DND-41 (cell line): ENCODE data around the gene IFT74.

Experiments
- ATAC-seq: fragments of 200-7000 bp; cut with Tn5 transposase; 3 replicates; pipeline ENCODE4 v1.9.1; 2021; ENCODE audit warnings: low read depth; ENCODE audit not compliant: insufficient read depth
- DNase-seq: peaks from one replicate; pipeline ENCODE4 v3.0.0-alpha.2; 2020
- H2AFZ ChIP-seq: 2 replicates; pipeline ENCODE4 v1.6.0; 2012; ENCODE audit warnings: low read depth, low read length
- H3K27ac ChIP-seq: 2 replicates; pipeline ENCODE4 v1.5.1; 2012; ENCODE audit warnings: low read length, inconsistent platforms
- H3K27me3 ChIP-seq: fragments of 200-600 bp; sonication (generic); 2 replicates; pipeline ENCODE4 v1.6.0; 2012; ENCODE audit warnings: low read length, mild to moderate bottlenecking, inconsistent platforms; ENCODE audit not compliant: insufficient read depth, poor library complexity
- H3K36me3 ChIP-seq: 2 replicates; pipeline ENCODE4 v1.5.1; 2012; ENCODE audit warnings: low read length, inconsistent platforms; ENCODE audit not compliant: insufficient read depth
- H3K4me1 ChIP-seq: 2 replicates; pipeline ENCODE4 v1.5.1; 2012; ENCODE audit warnings: mild to moderate bottlenecking, low read length; ENCODE audit not compliant: insufficient read depth
- H3K4me2 ChIP-seq: 2 replicates; pipeline ENCODE4 v1.6.0; 2012; ENCODE audit warnings: mild to moderate bottlenecking, moderate library complexity, low read length, inconsistent platforms; ENCODE audit not compliant: insufficient read depth
- H3K4me3 ChIP-seq, 2 experiments: fragments of 200-600 bp in 1 of 2; shearing (Covaris generic) in 1 of 2; 2 replicates each; pipeline ENCODE4 v1.5.1; 2012 to 2016; ENCODE audit warnings: inconsistent platforms in 2 of 2, low read length in 2 of 2, mild to moderate bottlenecking in 2 of 2, low read depth in 1 of 2, moderate library complexity in 1 of 2
- H3K79me2 ChIP-seq: 2 replicates; pipeline ENCODE4 v1.6.0; 2012; ENCODE audit warnings: low read length, inconsistent platforms; ENCODE audit not compliant: insufficient read depth
- H3K9ac ChIP-seq: 2 replicates; pipeline ENCODE4 v1.6.0; 2012; ENCODE audit warnings: low read depth, mild to moderate bottlenecking, inconsistent platforms, low read length, moderate library complexity
- H3K9me3 ChIP-seq: 2 replicates; pipeline ENCODE4 v1.5.1; 2012; ENCODE audit warnings: low read length, moderate library complexity, mild to moderate bottlenecking, inconsistent platforms; ENCODE audit not compliant: insufficient read depth, severe bottlenecking
- H4K20me1 ChIP-seq: 2 replicates; pipeline ENCODE4 v1.6.0; 2012; ENCODE audit warnings: low read length; ENCODE audit not compliant: insufficient read depth
- CTCF ChIP-seq: IDR thresholded peaks from 2 replicates; pipeline ENCODE4 v1.5.1; 2012; ENCODE audit warnings: borderline replicate concordance, low read length, moderate library complexity, mild to moderate bottlenecking; ENCODE audit not compliant: poor library complexity, severe bottlenecking; ENCODE audit errors: extremely low read depth
- EZH2 ChIP-seq: IDR thresholded peaks from 3 replicates; pipeline ENCODE4 v1.6.1; 2012; ENCODE audit warnings: borderline replicate concordance, low read depth, mild to moderate bottlenecking, moderate library complexity, low read length, inconsistent platforms; ENCODE audit not compliant: severe bottlenecking

Gene IFT74

GRCh38 chr9:27005491-27005890 is 49.3 kb downstream of the IFT74 start, which contains the start of gene LRRC19:
Gene LRRC19, minus strand, starts transcription at chr9:27005672. Its CDS starts 5,978 bp downstream, at chr9:26999694.
- Histone ChIP-seq H3K9ac (no peak within 1 kb of the TSS), H3K4me1 (no peaks in the 10 kb centered on the region), H3K79me2 (no peaks in the 10 kb centered on the region), H3K27ac (no peak within 1 kb of the TSS), H3K9me3 (no peaks in the 10 kb centered on the region), H3K27me3 (no peaks in the 10 kb centered on the region), H4K20me1 (no peaks in the 10 kb centered on the region), H3K4me3 (no peak within 1 kb of the TSS), H3K36me3 (no peaks in the 10 kb centered on the region; the same call in 1 of the 2 replicates), H3K4me2 (no peak within 1 kb of the TSS), H2AFZ (no peak within 1 kb of the TSS)
- DNase-seq (no peak), ATAC-seq (no peak)
- TF ChIP-seq CTCF (no peak), EZH2 (no peak)

- H3K36me3 ChIP-seq, result peaks cover 23% of the 10 kb centered on the region
- no peaks in the 10 kb centered on the region for H3K79me2 ChIP-seq
- ATAC-seq (no peak), DNase-seq (no peak)
- no peaks in the 10 kb centered on the region for H3K27me3 ChIP-seq
- no peaks in the 10 kb centered on the region for H4K20me1 ChIP-seq
- no peak overlapping the region for H3K9ac ChIP-seq
- H3K27ac ChIP-seq, result no peak overlapping the region
- TF ChIP-seq EZH2, result no peak
- no peak for TF ChIP-seq CTCF
- no peak overlapping the region for H3K4me3 ChIP-seq
- H3K4me1 ChIP-seq, result no peaks in the 10 kb centered on the region
- no peak overlapping the region for H2AFZ ChIP-seq
- no peak overlapping the region for H3K4me2 ChIP-seq
- H3K9me3 ChIP-seq, result no peaks in the 10 kb centered on the region
Measured at GRCh38 chr9:27019589-27019988, 63.4 kb downstream of the IFT74 start.

GRCh38 chr9:27022920-27023319 is 66.7 kb downstream of the IFT74 start:
- no peak overlapping the region for H3K4me3 ChIP-seq
- no peak for ATAC-seq
- no peaks in the 10 kb centered on the region for H3K79me2 ChIP-seq
- no peak for TF ChIP-seq CTCF
- TF ChIP-seq EZH2, result no peak
- H3K36me3 ChIP-seq, result peaks cover 16% of the 10 kb centered on the region
- H3K9ac ChIP-seq, result no peak overlapping the region
- no peaks in the 10 kb centered on the region for H3K9me3 ChIP-seq
- no peak overlapping the region for H3K27ac ChIP-seq
- no peaks in the 10 kb centered on the region for H3K27me3 ChIP-seq
- H2AFZ ChIP-seq, result no peak overlapping the region
- no peaks in the 10 kb centered on the region for H3K4me1 ChIP-seq
- DNase-seq, result no peak
- no peaks in the 10 kb centered on the region for H4K20me1 ChIP-seq
- H3K4me2 ChIP-seq, result no peak overlapping the region

- H2AFZ ChIP-seq, result no peak overlapping the region
- peaks cover 4% of the 10 kb centered on the region for H3K36me3 ChIP-seq
- no peaks in the 10 kb centered on the region for H3K27me3 ChIP-seq
- H3K27ac ChIP-seq, result no peak overlapping the region
- no peak overlapping the region for H3K9ac ChIP-seq
- no peak overlapping the region for H3K4me3 ChIP-seq
- H4K20me1 ChIP-seq, result no peaks in the 10 kb centered on the region
- no peaks in the 10 kb centered on the region for H3K4me1 ChIP-seq
- H3K9me3 ChIP-seq, result no peaks in the 10 kb centered on the region
- TF ChIP-seq CTCF, result no peak
- no peak for TF ChIP-seq EZH2
- no peaks in the 10 kb centered on the region for H3K79me2 ChIP-seq
- ATAC-seq, result no peak
- H3K4me2 ChIP-seq, result no peak overlapping the region
- no peak for DNase-seq
Measured at GRCh38 chr9:27029186-27029585, 73.0 kb downstream of the IFT74 start.
